Heart left ventricle (tissue), 16 donors: ENCODE measurements around the gene CMTM5. TPM values are rescaled to one million over a fixed set of nuclear protein-coding genes. Genes with fewer than 3 reads are reported as not detected.
A peak's percentile ranks its signal among the peaks of the same experiment; 100 is the strongest.
"Not testable (repeated sequence)": the region's sequence is repeated elsewhere in the genome, so short reads cannot be mapped to it uniquely, and the experiment has no call there.

Experiments
- ATAC-seq, 4 donors: fragments of 200-7000 bp; cut with Tn5 transposase; one replicate each; pipeline ENCODE4 v1.9.1; 2020 to 2022; ENCODE audit warnings: moderate library complexity in 4 of 4, mild to moderate bottlenecking in 3 of 4, moderate number of reproducible peaks in 1 of 4
- DNase-seq, 5 donors: peaks; one replicate each; pipeline ENCODE4 v3.0.0-alpha.2; 2020
- H3K27ac ChIP-seq, 12 donors: fragments of 200-600 bp; sonication (generic) in 4 of 12; one replicate each; pipeline versions ENCODE4 v1.5.0 to v1.8.0; 2016 to 2022; ENCODE audit warnings: mild to moderate bottlenecking in 2 of 12
- H3K27me3 ChIP-seq, 9 donors: fragments of 200-600 bp; sonication (generic) in 2 of 9; one replicate each; pipeline versions ENCODE4 v1.5.1 to v1.8.0; 2016 to 2022; ENCODE audit warnings: mild to moderate bottlenecking in 3 of 9
- H3K36me3 ChIP-seq, 9 donors: fragments of 200-600 bp; sonication (generic) in 2 of 9; one replicate each; pipeline versions ENCODE4 v1.5.0 to v1.8.0; 2018 to 2022; ENCODE audit warnings: mild to moderate bottlenecking in 2 of 9
- H3K4me1 ChIP-seq, 12 donors: fragments of 200-600 bp; sonication (generic) in 4 of 12; one replicate each; pipeline versions ENCODE4 v1.5.0 to v1.8.0; 2016 to 2022; ENCODE audit warnings: mild to moderate bottlenecking in 3 of 12
- H3K4me3 ChIP-seq, 12 donors: fragments of 200-600 bp; sonication (generic) in 4 of 12; one replicate each; pipeline versions ENCODE4 v1.5.0 to v1.8.0; 2017 to 2022; ENCODE audit warnings: mild to moderate bottlenecking in 9 of 12, moderate library complexity in 4 of 12
- H3K9me3 ChIP-seq, 12 donors: fragments of 200-600 bp; sonication (generic) in 4 of 12; one replicate each; pipeline versions ENCODE4 v1.5.0 to v1.8.0; 2016 to 2022; ENCODE audit warnings: mild to moderate bottlenecking in 1 of 12
- POLR2A ChIP-seq, 2 donors: fragments of 450-650 bp; IDR thresholded peaks; one replicate each; pipeline ENCODE4 v1.6.1; 2017; ENCODE audit warnings: antibody characterized with exemption in 2 of 2, mild to moderate bottlenecking in 2 of 2, moderate library complexity in 2 of 2
- WGBS, 4 donors: extraction: QIAGEN DNeasy Blood & Tissue Kit in 2 of 4; methylation state at CpG; one replicate each; pipeline versions ENCODE4 v1.1.5 to v1.1.7; 2013 to 2018; 5-methylcytosine and 5-hydroxymethylcytosine counted together
- intact Hi-C, 10 donors: fragments of 100-400 bp; cut with DNase I; formaldehyde crosslinking; loops; one replicate each; pipeline versions ENCODE4 v1.11.1 to v1.14.2; 2022
- polyA plus RNA-seq, 2 donors: library from polyadenylated mRNA; stranded (reverse); fragments of 200-250 nt; gene quantifications; one replicate each; pipeline ENCODE4 v1.2.3, GENCODE V29; 2013
- total RNA-seq, 9 donors: library from RNA; depleted of rRNA in 2 of 9; stranded (reverse); fragments of >200 nt in 2 of 9; fragmentation: NEBNext Ultra II Directional in 3 of 9; extraction: Animal tissue kit (Norgen Biotek cat#: 25700) in 3 of 9; gene quantifications; one replicate each; pipeline versions ENCODE4 v1.1.0 to v1.2.4, GENCODE V29; 2016 to 2023
- TF ChIP-seq, protein P1 (sequence below), 12 donors: fragments of 200-600 bp; sonication (generic) in 4 of 12; IDR thresholded peaks; one replicate each; pipeline versions ENCODE4 v1.5.0 to v1.8.0; 2018 to 2022; ENCODE audit warnings: antibody characterized with exemption in 12 of 12, mild to moderate bottlenecking in 5 of 12
- donor health status: ischemic (EF 13 %, LVEDD 7.1; RV severe dilation, severe dysfunction).
- donor health status: healthy with polysubstance abuse.
- donor health status: DM: no; HTN: yes; CAD: no.
- donor health status: DM: no; HTN: no; CAD: no.
- donor health status: ischemic (EF 25% LVEDD 6.9; RV normal size, moderate dysfunction).
- donor health status: ischemic (EF 25% LVEDD 5.7; RV mildly dilated, moderate dysfunction).
- donor health status: healthy.
- donor health status: DM: yes; HTN: yes; CAD: no.
- donor health status: ischemic (EF 35%, LVEDD 5.7; RV mildly dilated, moderate dysfunction).
- donor health status: nonischemic (EF 11% LVEDD 7.7; RV severe dilation, severe dysfunction).
- donor health status: DM: yes; HTN: yes; CAD: no.
- donor health status: PGD.
- donor health status: ischemic (EF 29% LVEDD 5.4; RV normal size, mild dysfunction).
- donor health status: nonischemic (EF 23%, LVEDD 6.1; RV moderate dilation, normal function).

CMTM5 gene
- total and polyA plus RNA-seq, 11 donors: 0.32 to 1.8 (median 0.75) TPM; not detected in 4

GRCh38 chr14:23385642-23386265, 8.9 kb downstream of the CMTM5 start:
- ATAC-seq (no peak), DNase-seq (no peak)
- Histone ChIP-seq H3K4me1 (peaks cover 0 to 4% (median 0%) of the 10 kb centered on the region in 12 donors), H3K4me3 (no peak overlapping the region), H3K9me3 (no peaks in the 10 kb centered on the region), H3K27me3 (no peaks in the 10 kb centered on the region), H3K27ac (no peak overlapping the region), H3K36me3 (peaks cover 0 to 95% (median 65%) of the 10 kb centered on the region in 9 donors)
- WGBS, 4 donors: 78 to 88% (median 81%) methylated on average over 1 to 18 of the region's 18 CpGs
- TF ChIP-seq, protein P1, sequence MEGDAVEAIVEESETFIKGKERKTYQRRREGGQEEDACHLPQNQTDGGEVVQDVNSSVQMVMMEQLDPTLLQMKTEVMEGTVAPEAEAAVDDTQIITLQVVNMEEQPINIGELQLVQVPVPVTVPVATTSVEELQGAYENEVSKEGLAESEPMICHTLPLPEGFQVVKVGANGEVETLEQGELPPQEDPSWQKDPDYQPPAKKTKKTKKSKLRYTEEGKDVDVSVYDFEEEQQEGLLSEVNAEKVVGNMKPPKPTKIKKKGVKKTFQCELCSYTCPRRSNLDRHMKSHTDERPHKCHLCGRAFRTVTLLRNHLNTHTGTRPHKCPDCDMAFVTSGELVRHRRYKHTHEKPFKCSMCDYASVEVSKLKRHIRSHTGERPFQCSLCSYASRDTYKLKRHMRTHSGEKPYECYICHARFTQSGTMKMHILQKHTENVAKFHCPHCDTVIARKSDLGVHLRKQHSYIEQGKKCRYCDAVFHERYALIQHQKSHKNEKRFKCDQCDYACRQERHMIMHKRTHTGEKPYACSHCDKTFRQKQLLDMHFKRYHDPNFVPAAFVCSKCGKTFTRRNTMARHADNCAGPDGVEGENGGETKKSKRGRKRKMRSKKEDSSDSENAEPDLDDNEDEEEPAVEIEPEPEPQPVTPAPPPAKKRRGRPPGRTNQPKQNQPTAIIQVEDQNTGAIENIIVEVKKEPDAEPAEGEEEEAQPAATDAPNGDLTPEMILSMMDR (IDR thresholded peaks at IDR 0.05): no peak
- TF ChIP-seq POLR2A (IDR thresholded peaks at IDR 0.05): no peak
- intact Hi-C loops: loop anchor here in 2 of 10 donors (10.0 kb wide), 2 partner anchors 59 to 121 kb away; no protein-coding TSS in a partner anchor

- 76 to 85% (median 79%) methylated on average over 17 of the region's 17 CpGs for WGBS, 4 donors
- H3K9me3 ChIP-seq, H3K27ac ChIP-seq, DNase-seq, H3K27me3 ChIP-seq, ATAC-seq, H3K4me3 ChIP-seq, H3K4me1 ChIP-seq: not testable (repeated sequence)
- H3K36me3 ChIP-seq: peaks cover 0 to 95% (median 64%) of the 10 kb centered on the region in 9 donors
- intact Hi-C loops: loop anchor here in 2 of 10 donors (10.0 kb wide), 2 partner anchors 59 to 121 kb away; no protein-coding TSS in a partner anchor
Observed at GRCh38 chr14:23386266-23386657, 9.4 kb downstream of the CMTM5 start.

- no peak for TF ChIP-seq POLR2A (IDR thresholded peaks at IDR 0.05)
- TF ChIP-seq, protein P1 (IDR thresholded peaks at IDR 0.05): no peak
- Histone ChIP-seq H3K4me1 (no peaks in the 10 kb centered on the region), H3K4me3 (no peak overlapping the region), H3K27ac (no peak overlapping the region), H3K36me3 (peaks cover 0 to 95% (median 63%) of the 10 kb centered on the region in 9 donors), H3K9me3 (no peaks in the 10 kb centered on the region), H3K27me3 (peaks cover 0 to 4% (median 0%) of the 10 kb centered on the region in 9 donors)
- 70 to 83% (median 75%) methylated on average over 1 of the region's 1 CpG for WGBS, 4 donors
- no peak for ATAC-seq
- intact Hi-C loops: loop anchor here in 2 of 10 donors (10.0 kb wide), 2 partner anchors 58 to 122 kb away; no protein-coding TSS in a partner anchor
- no peak for DNase-seq
Observed at GRCh38 chr14:23386999-23387398, 10.2 kb downstream of the CMTM5 start.

- peaks cover 0 to 5% (median 0%) of the 10 kb centered on the region in 9 donors for H3K27me3 ChIP-seq
- DNase-seq (peak in 2 of 5 donors; percentile 18 to 37), ATAC-seq (peak in 3 of 4 donors; percentile 0 to 2 (median 2))
- 63 to 67% (median 65%) methylated on average over 26 of the region's 26 CpGs for WGBS, 4 donors
- no peak for TF ChIP-seq POLR2A (IDR thresholded peaks at IDR 0.05)
- TF ChIP-seq, protein P1 (IDR thresholded peaks at IDR 0.05): no peak
- peak overlapping the region in 1 of 12 donors; percentile 18 for H3K27ac ChIP-seq
- no peaks in the 10 kb centered on the region for H3K9me3 ChIP-seq
- intact Hi-C loops: loop anchor here in 2 of 10 donors (10.0 kb wide), 2 partner anchors 57 to 123 kb away; no protein-coding TSS in a partner anchor
- no peaks in the 10 kb centered on the region for H3K4me1 ChIP-seq
- no peak overlapping the region for H3K4me3 ChIP-seq
- H3K36me3 ChIP-seq: peaks cover 0 to 95% (median 61%) of the 10 kb centered on the region in 9 donors
Observed at GRCh38 chr14:23387916-23388882, 11.4 kb downstream of the CMTM5 start.
